Adrenal gland (tissue), 5 donors: Measurements from ENCODE around the gene HOXA3.

Source experiments
- CTCF ChIP-seq, 6 experiments: fragments of 450-650 bp in 4 of 6; fragments of 200-600 bp in 2 of 6; sonication (generic) in 1 of 6; IDR thresholded peaks; 1 replicate in 5 of 6; 2 replicates in 1 of 6; pipeline versions ENCODE4 v1.5.1 to v1.8.0; 2016 to 2021; ENCODE audit warnings: antibody characterized with exemption in 6 of 6, mild to moderate bottlenecking in 2 of 6, moderate library complexity in 1 of 6
- POLR2A ChIP-seq, 2 donors: fragments of 450-650 bp; IDR thresholded peaks; one replicate each; pipeline ENCODE4 v1.6.1; 2017; ENCODE audit warnings: antibody characterized with exemption in 2 of 2, mild to moderate bottlenecking in 2 of 2, moderate library complexity in 1 of 2
- donor health status: DM: no; HTN: no; CAD: no.

- no peak for TF ChIP-seq CTCF (IDR thresholded peaks at IDR 0.05)
- TF ChIP-seq POLR2A (IDR thresholded peaks at IDR 0.05), result no peak
Observed at GRCh38 chr7:27117887-27118491, 34.4 kb downstream of the HOXA3 start.
